Stimulated activated memory B cell treated with anti-CD40 and anti-IgM and Interleukin-4, amounts not matched to agents 10 μg/mL and 1 μg/mL and 100 μg/mL, for 72 hours (primary cell): Measurements from ENCODE around the gene KLHL22.
A peak's percentile ranks its signal among the peaks of the same experiment; 100 is the strongest.

ENCODE experiments used
- ATAC-seq: fragments of 150-1000 bp; cut with Tn5 transposase; 2 replicates; pipeline ENCODE4 v1.10.0; 2021
- H3K27ac Mint-ChIP-seq: one replicate; pipeline ENCODE4 v1.8.0; 2022; ENCODE audit warnings: mild to moderate bottlenecking, mixed read lengths
- H3K27me3 Mint-ChIP-seq: one replicate; pipeline ENCODE4 v1.8.0; 2022; ENCODE audit warnings: mixed read lengths
- H3K36me3 Mint-ChIP-seq: one replicate; pipeline ENCODE4 v1.8.0; 2022; ENCODE audit warnings: mixed read lengths
- H3K4me1 Mint-ChIP-seq: one replicate; pipeline ENCODE4 v1.8.0; 2022; ENCODE audit warnings: mixed read lengths
- H3K4me3 Mint-ChIP-seq: one replicate; pipeline ENCODE4 v1.8.0; 2022; ENCODE audit warnings: mild to moderate bottlenecking, moderate library complexity, mixed read lengths
- H3K9me3 Mint-ChIP-seq: one replicate; pipeline ENCODE4 v1.8.0; 2022; ENCODE audit warnings: mixed read lengths

Gene KLHL22

GRCh38 chr22:20440637-20441591, 54.7 kb downstream of the KLHL22 start:
- Mint-ChIP-seq H3K27ac (no peak overlapping the region), H3K9me3 (no peaks in the 10 kb centered on the region), H3K27me3 (peaks cover 26% of the 10 kb centered on the region), H3K36me3 (peaks cover 29% of the 10 kb centered on the region), H3K4me3 (no peak overlapping the region), H3K4me1 (peaks cover 16% of the 10 kb centered on the region)
- no peak for ATAC-seq

DNA sequence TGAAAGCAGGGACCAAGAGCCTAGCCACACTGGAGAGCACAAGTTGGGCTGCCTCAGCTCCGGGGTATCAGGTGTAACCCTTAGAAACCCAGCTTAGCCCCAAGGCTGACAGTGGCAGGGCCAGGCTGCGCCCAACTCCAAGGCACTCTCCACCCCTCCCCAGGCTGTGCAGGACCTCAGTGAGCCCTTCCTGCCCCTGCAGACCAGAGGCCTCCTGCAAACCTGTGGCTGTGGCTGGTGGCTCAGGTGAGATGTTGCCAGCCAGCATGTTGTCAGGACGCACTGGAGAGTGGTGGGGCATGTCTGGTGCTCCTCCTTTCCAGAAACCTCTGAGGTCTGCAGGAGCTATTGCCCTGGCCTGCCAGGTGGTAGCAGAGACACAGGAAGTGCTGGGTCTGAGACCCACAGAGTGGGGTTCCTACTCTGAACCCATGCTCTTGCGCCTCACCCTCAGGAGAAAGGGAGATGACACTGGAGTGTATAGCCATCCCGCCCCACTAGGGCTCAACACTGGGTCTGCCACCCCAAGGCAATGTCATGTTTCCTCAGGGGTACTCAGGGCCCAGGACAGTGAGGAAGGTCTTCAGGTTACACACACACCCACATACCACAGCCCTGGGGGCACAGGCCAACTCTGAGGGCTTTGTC, 55.5 kb downstream of the KLHL22 start:
- no peak for ATAC-seq

GRCh38 chr22:20439556-20439927, 56.1 kb downstream of the KLHL22 start:
- no peak for ATAC-seq
- H3K9me3 Mint-ChIP-seq: no peaks in the 10 kb centered on the region
- peaks cover 16% of the 10 kb centered on the region for H3K4me1 Mint-ChIP-seq
- peaks cover 39% of the 10 kb centered on the region for H3K27me3 Mint-ChIP-seq
- H3K4me3 Mint-ChIP-seq: no peak overlapping the region
- H3K36me3 Mint-ChIP-seq: peaks cover 25% of the 10 kb centered on the region
- H3K27ac Mint-ChIP-seq: no peak overlapping the region

More for the DNA sequence above, 55.5 kb downstream of the KLHL22 start:
- Mint-ChIP-seq H3K4me1 (peaks cover 16% of the 10 kb centered on the region), H3K27me3 (peaks cover 34% of the 10 kb centered on the region), H3K4me3 (no peak overlapping the region), H3K9me3 (no peaks in the 10 kb centered on the region), H3K27ac (no peak overlapping the region), H3K36me3 (peaks cover 29% of the 10 kb centered on the region)

DNA sequence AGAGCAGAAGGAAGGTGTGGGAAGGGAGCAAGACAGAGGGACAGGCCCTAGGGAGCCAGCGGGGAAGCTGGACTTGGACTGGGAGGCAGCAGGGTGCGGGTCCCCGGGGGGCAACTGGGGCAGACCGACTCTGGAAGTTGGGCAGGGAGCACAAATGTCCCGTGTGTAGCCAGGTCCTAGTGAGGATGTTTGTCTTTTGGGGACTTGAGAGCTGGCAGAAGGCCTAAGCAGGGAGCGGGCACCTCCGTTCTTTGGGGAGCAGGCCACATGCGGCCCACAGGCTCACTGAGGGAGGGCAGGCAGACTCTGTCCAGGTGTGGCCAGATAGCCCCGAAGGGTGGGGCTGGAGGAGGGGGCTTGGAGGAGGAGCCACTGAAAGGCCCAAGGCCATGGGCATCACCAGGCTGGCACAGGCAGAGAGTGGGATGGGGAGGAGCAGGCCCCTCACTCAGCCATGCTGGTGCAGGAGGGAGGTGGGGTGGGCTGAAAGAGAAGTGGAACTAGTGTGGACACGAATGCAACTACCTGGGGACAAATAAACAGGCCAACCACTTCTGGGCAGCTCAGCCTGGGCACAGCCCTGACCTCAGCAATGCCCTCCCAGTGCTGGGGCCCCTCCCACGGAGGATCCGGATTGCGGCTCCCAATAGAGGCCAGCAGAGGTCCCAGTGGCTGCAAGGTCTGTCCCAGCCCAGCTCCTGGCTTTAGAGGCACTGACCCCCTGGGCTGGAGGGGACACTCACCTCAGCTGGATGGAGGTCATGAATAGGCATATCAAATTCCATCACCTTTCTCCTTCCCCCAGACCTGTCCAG, 56.7 kb downstream of the KLHL22 start:
- no peak for ATAC-seq
- Mint-ChIP-seq H3K27ac (no peak overlapping the region), H3K4me3 (no peak overlapping the region), H3K9me3 (no peaks in the 10 kb centered on the region), H3K4me1 (peaks cover 16% of the 10 kb centered on the region), H3K27me3 (peaks cover 46% of the 10 kb centered on the region), H3K36me3 (peaks cover 19% of the 10 kb centered on the region)

DNA sequence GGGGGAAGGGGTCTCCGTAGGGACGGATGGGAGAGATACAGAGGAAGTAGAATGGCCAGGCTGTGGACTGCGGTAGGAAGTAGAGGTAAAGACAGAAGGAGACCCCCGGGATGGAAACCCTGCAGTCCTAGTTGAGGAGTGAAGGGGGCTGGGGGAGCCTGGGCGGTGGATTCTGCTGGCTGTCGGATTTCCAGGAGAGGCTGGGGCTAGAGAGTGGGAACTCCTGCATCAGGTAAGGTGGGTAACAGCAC, 57.2 kb downstream of the KLHL22 start:
- H3K27ac Mint-ChIP-seq: no peak overlapping the region

DNA sequence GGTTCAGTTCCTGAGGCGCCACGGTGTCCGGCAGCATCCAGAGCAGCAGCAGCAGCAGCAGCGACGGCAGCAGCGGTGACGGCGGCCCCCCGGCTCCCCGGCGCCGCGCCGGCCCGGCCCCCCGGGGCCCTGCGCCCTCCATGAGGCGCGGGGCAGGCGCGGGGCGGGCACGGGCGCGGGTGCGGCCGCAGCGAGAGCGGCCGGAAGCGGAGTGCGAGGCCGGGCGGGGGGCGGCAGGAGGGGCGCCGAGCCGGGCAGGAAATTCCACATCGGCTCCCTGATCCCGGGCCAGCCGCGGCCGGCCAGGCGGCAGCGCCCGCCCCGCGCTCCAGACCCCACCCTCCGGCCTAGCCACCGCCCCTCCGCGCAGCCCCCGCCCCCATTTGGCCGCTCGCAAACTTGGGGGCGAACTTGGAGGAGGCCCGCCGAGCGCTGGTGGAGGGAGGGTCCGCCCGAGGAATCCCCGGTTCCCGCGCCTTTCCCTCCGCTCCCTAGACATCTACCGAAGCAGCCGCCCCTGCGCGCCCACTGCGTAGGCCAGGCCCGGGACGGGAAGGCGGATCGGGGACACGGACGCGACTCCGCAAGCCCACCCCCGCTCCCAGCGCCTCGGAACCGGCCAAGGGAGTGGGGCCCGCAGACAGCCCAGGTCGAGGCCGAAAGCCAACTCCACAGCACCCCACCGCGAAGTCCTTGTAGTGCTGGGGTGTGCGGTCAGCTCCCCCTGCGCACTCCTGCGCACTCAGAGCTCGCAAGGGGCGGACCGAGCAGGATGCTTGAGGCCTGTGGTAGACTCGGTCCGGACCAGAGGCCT, 57.8 kb downstream of the KLHL22 start, which contains the start of gene SCARF2:
SCARF2 (minus strand) TSS at position 213 of the 814 bp plus-strand sequence; CDS start at position 142, 71 bp downstream.
- Mint-ChIP-seq H3K36me3 (peaks cover 8% of the 10 kb centered on the region), H3K4me1 (peaks cover 16% of the 10 kb centered on the region), H3K4me3 (peak within 1 kb of the TSS; percentile 73), H3K27ac (no peak within 1 kb of the TSS), H3K27me3 (peaks cover 54% of the 10 kb centered on the region), H3K9me3 (no peaks in the 10 kb centered on the region)
- ATAC-seq: no peak

More for the DNA sequence above, 57.2 kb downstream of the KLHL22 start:
- Mint-ChIP-seq H3K27me3 (peaks cover 49% of the 10 kb centered on the region), H3K36me3 (peaks cover 13% of the 10 kb centered on the region), H3K9me3 (no peaks in the 10 kb centered on the region), H3K4me3 (no peak overlapping the region), H3K4me1 (peaks cover 16% of the 10 kb centered on the region)
- ATAC-seq: no peak

DNA sequence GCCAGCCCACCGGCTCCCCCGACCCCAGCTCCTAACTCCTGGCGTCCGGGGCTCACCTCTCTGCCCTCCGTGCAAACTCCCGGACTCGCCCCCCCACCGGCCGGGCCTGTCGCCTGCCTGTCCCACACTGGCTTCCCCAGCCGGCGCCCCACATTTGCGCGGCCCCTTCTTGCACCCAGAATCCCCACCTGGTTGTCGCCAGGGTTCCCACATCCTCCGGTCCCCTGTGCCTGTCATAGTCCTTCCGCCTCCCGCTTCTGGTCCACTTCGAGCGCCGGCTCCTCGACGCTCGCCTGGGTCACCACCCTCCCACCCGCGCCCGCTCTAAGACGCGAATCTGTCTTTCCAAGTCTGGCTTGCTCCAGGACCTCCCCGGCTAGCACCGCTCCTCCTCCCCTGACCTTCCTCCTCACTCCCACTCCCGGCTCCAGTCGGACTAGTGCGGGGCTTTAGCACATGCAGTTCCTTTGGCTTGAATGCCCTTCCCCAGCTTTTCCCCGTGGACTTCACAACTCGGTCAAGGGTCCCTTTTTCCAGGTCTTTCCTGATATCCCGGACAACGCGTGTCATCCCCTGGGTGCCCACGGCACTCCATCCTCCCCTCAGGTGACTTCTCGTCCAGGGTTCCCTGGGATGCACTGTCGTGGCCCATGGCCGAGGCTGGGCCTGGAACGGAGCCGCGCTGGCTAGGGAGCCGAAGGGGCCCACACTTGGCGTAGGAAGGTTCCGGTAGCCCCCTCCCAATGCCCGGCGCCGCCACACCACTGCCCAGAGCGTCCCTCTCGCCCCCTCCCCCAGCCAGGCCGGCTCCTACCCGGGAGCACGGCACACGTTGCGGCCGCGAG, 58.6 kb downstream of the KLHL22 start:
- Mint-ChIP-seq H3K9me3 (no peaks in the 10 kb centered on the region), H3K36me3 (no peaks in the 10 kb centered on the region), H3K4me1 (peaks cover 21% of the 10 kb centered on the region), H3K27ac (no peak overlapping the region), H3K4me3 (peak overlapping the region; percentile 73), H3K27me3 (peaks cover 62% of the 10 kb centered on the region)
- peak; percentile 10 for ATAC-seq

DNA sequence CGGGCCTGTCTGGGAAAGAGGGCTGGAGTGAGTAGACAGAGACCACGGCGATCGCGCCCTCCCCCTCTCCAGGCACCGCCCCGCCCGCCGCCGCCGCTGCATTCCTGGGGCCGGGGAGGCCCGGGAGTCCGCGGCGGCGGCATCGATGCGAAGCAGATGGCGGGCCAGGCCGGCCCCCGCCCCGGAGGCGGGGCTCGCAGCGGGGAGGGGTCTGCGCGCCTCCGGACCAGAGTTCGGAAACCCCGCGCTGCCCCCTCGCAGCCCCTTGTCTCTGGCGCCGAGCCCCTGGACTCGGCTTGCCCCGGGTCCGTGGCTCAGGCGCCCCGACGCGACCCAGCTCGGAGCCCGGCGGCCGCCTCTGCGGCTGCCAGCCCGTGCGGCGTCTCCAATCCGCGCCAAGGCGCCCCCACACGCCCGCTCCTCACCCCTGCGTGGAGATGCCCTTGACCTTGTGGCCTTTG, 59.3 kb downstream of the KLHL22 start:
- no peak overlapping the region for H3K27ac Mint-ChIP-seq
- H3K9me3 Mint-ChIP-seq: no peaks in the 10 kb centered on the region
- H3K4me3 Mint-ChIP-seq: peak overlapping the region; percentile 73

DNA sequence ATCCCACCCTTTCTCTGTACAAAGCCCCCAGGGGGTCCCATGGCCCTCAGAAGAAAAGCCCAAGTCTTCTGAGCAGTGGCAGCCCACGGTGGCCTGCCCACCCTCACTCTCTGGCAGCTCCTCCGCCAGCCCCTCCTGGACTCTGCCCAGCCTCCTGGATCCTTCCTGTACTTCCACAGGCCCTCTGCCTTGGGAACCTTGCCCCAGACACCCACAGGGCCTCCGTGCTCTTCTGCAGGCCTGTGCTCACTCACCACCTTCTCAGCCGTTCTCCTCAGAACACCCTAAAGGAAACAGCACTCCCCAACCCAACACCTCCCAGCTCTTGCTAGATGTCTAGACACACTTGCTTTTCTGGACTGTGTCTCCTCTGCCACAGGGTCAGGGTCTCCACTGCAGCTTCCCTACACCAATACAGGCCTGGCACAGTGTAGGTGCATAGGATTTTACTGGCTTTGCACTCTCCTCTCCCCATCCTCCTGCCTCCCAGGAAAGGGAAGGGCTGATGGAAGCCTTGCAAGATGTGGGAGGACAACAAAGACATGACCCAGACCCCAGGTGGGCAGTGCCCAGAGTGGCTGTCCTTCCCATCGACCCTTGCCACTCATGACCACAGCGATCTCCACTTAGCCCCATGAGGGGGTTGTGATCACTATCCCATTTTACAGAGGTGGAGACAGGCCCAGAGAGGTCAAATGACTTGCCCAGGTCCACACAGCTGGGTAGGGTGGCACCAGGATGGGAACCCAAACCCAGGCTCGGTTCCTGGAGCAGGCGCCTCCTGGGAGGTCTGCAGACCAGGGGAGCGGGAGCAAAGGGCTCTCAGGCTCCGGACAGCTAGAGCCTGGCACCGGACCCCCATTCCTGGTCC, 59.9 kb downstream of the KLHL22 start:
- Mint-ChIP-seq H3K36me3 (no peaks in the 10 kb centered on the region), H3K4me3 (no peak overlapping the region), H3K27ac (no peak overlapping the region), H3K4me1 (peaks cover 22% of the 10 kb centered on the region), H3K27me3 (peaks cover 67% of the 10 kb centered on the region), H3K9me3 (no peaks in the 10 kb centered on the region)
- no peak for ATAC-seq

More for the DNA sequence above, 59.3 kb downstream of the KLHL22 start:
- Mint-ChIP-seq H3K36me3 (no peaks in the 10 kb centered on the region), H3K4me1 (peaks cover 22% of the 10 kb centered on the region), H3K27me3 (peaks cover 67% of the 10 kb centered on the region)
- ATAC-seq: no peak

DNA sequence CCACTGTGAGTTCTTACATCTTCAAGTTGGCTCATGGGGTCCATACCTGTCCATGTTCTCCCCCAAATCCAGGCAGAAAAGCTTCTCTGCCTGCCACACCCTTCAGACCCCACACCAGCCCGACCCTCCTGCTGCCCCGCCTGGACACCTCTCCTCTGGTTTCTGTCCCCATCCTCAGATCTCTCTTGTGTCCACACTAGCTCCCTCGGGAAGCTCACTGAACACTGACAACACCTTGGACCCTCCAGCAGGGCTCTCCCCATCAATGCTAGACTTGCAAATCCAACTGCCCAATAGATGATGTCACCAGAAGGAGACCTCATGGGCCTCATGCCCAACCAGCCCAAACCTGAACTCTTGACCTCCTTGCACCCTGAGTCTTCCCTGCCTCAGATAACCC, 60.8 kb downstream of the KLHL22 start:
- H3K36me3 Mint-ChIP-seq: no peaks in the 10 kb centered on the region
- ATAC-seq: no peak
- H3K4me3 Mint-ChIP-seq: no peak overlapping the region
- H3K27me3 Mint-ChIP-seq: peaks cover 67% of the 10 kb centered on the region
- H3K27ac Mint-ChIP-seq: no peak overlapping the region
- H3K4me1 Mint-ChIP-seq: peaks cover 22% of the 10 kb centered on the region
- H3K9me3 Mint-ChIP-seq: no peaks in the 10 kb centered on the region

GRCh38 chr22:20434264-20434751, 61.3 kb downstream of the KLHL22 start:
- Mint-ChIP-seq H3K27me3 (peaks cover 69% of the 10 kb centered on the region), H3K4me3 (no peak overlapping the region), H3K4me1 (peaks cover 23% of the 10 kb centered on the region), H3K27ac (no peak overlapping the region), H3K36me3 (no peaks in the 10 kb centered on the region), H3K9me3 (no peaks in the 10 kb centered on the region)
- no peak for ATAC-seq

- Mint-ChIP-seq H3K4me3 (no peak overlapping the region), H3K36me3 (no peaks in the 10 kb centered on the region), H3K27me3 (peaks cover 72% of the 10 kb centered on the region), H3K9me3 (no peaks in the 10 kb centered on the region), H3K4me1 (peaks cover 28% of the 10 kb centered on the region), H3K27ac (no peak overlapping the region)
- ATAC-seq: no peak
These were observed 61.8 kb downstream of the KLHL22 start for GRCh38 chr22:20433686-20434241.

DNA sequence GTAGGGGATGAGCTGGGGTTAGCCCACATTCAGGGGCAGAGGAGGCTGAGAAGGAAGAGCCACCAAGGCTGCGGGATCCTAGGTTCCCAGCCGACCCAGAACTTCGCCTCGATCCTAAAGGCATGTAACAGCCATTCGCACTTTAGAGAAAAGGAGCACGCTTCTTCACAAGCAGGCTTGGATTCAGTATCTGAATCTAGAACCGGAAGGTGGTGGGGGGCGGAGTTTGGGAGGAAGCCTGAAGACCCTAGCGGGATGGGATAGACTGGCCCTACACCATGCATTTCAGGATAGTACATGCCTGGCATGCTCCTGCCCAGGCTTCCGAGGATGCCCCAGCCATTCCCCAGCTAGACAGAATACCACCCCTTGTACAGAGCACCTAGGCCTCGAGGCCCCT, 62.4 kb downstream of the KLHL22 start:
- no peaks in the 10 kb centered on the region for H3K36me3 Mint-ChIP-seq
- no peaks in the 10 kb centered on the region for H3K9me3 Mint-ChIP-seq
- no peak overlapping the region for H3K4me3 Mint-ChIP-seq
- H3K27me3 Mint-ChIP-seq: peaks cover 72% of the 10 kb centered on the region
- H3K4me1 Mint-ChIP-seq: peaks cover 25% of the 10 kb centered on the region
- no peak for ATAC-seq
- no peak overlapping the region for H3K27ac Mint-ChIP-seq
